ENCODE data around the gene ZNF26.
"Not testable (repeated sequence)": the region's sequence is repeated elsewhere in the genome, so short reads cannot be mapped to it uniquely, and the experiment has no call there.

The ZNF26 gene

DNA sequence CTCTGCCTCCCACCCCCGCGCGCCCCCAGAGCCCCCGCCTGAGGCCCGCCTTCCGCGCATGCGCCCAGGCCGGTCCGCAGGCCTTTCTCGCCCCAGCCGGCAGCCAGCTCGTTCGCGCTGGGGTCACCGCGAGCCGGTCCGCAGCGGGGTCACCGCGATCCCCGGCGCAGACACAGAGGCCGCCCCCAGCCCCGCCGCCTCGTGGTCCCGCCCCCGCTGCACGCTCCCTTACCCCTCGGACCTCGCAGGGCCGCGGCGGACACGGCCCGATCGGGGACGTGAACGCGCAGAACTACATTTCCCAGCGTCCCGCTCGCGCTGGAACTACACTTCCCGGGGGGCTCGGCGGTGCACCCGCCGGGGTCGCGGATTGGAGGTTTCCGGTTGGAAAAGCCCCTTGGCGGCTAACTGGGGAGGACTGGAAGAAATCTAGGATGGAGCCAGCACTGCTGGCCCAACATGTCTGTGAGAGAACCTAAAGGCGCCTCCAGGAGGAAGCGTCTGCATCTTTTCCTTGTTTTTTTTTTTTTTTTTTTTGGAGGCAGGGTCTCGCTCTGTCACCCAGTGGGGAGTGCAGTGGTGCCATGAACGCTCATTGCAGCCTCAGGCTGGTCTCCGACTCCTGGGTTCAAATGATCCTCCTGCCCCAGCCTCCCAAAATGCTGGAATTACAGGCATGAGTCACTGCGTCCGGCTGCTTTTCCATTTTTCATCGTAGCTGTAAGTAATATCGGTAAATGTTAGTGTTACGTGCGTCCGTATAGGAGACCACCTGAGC, 30.0 kb upstream of the ZNF26 start, which contains the start of gene ZNF605:
TSS of gene ZNF605 (minus strand) at position 296 of the 778 bp plus-strand sequence. CDS start 10,671 bp downstream, outside the sequence.
- DNase-seq = peak; percentile 90

DNA sequence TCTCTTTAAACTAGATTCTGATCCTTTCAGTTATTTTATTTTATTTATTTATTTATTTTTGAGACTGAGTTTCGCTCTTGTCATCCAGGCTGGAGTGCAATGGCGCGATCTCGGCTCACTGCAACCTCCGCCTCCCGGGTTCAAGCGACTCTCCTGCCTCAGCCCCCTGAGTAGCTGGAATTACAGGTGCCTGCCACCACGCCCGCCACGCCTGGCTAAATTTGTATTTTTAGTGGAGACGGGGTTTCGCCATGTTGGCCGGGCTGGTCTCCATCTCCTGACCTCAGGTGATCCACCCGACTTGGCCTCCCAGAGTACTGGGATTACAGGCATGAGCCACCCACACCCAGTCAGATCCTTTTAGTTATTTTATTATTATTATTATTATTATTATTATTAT, 24.4 kb upstream of the ZNF26 start:
- DNase-seq = not testable (repeated sequence)

- not testable (repeated sequence) for DNase-seq
These were observed 22.2 kb upstream of the ZNF26 start for GRCh38 chr12:132963947-132964346.

GRCh38 chr12:132965796-132966195, 20.4 kb upstream of the ZNF26 start:
- DNase-seq = no peak

- DNase-seq = no peak
These were observed 19.3 kb upstream of the ZNF26 start for GRCh38 chr12:132966676-132967415.

GRCh38 chr12:132967736-132968135, 18.4 kb upstream of the ZNF26 start:
- no peak for DNase-seq

- no peak for DNase-seq
These were observed 13.8 kb upstream of the ZNF26 start for GRCh38 chr12:132972374-132972773.

DNA sequence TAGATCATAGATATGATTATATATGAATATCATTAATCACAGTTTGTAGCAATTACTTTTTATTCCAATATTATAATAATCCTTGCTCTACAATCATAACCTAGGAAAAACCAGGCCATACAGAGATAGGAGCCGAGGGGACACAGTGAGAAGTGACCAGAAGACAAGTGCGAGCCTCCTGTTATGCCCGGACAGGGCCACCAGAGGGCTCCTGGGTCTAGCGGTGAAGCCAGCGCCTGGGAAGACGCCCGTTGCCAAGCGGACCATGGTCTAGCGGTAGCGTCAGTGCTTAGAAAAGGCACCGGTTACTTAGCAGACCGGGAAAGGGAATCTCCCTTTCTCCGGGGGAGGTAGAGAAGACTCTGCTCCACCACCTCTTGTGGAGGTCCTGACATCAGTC, 9.3 kb upstream of the ZNF26 start:
- DNase-seq = not testable (repeated sequence)

DNA sequence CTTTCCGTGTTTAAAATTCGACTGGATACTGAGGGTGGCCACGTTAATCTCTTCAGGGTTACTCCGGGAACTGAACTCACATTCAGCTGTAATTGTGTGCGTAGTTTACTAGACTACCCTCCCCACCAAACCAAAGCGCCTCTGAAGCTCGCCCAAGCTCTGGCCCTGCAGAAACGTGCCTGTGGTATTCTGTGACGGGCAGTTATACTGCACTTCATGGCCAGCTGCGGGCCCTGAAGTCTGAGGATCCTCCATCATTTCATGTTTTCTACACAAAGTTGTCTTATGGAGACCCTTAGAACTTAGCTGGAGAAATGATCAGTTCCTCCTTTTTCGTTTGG, 688 bp downstream of the ZNF26 start:
- no peak for DNase-seq

DNA sequence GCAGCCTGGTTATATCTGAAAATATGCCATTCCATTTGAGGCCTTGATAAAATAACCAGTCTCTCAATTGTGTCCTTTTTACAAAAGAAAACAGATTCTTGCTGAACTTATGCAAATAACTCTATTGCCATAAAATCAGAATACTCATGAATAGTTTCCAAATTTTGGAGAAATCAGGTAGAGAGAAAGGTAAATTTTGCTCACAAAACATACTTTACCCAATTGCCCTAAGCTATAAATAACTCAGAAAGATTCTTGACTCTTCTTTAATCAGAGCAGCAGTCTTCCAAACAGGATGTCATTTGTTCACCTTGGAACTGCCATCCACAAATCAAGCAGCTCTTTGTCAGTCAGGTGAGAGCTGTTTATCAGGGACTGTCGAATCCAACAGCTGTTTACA, 12.6 kb downstream of the ZNF26 start:
- no peak for DNase-seq

DNA sequence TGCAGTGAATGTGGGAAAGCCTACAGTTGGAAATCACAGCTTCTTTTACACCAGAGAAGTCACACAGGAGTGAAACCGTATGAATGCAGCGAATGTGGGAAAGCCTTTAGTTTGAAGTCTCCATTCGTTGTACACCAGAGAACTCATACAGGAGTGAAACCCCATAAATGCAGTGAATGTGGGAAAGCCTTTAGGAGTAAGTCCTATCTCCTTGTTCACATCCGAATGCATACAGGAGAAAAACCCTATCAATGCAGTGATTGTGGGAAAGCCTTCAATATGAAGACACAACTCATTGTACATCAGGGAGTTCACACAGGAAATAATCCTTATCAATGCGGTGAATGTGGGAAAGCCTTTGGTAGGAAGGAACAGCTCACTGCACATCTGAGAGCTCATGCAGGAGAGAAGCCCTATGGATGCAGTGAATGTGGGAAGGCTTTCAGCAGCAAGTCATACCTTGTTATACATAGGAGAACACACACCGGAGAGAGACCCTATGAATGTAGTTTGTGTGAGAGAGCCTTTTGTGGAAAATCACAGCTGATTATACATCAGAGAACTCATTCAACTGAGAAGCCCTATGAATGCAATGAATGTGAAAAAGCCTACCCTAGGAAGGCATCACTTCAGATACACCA, 24.6 kb downstream of the ZNF26 start:
- no peak for DNase-seq

DNA sequence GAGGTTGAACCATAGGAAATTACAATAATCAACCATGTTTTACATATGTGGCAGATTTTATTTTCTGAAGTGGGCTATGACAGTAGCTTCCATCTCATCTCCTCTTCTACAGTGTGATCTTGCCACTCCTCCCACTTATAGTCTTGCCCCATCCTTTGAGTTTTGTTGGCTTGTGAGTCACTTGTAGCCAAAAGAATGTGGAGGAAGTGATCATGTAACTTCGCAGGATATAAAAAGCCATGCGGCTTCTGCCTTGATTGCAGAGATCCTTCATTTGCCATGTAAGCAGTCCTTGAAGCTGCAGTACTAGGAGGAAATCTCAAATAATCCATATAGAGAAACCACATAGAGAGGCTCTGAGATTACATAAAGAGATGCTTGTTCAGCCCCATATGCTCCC, 37.4 kb downstream of the ZNF26 start:
- no peak for DNase-seq

DNA sequence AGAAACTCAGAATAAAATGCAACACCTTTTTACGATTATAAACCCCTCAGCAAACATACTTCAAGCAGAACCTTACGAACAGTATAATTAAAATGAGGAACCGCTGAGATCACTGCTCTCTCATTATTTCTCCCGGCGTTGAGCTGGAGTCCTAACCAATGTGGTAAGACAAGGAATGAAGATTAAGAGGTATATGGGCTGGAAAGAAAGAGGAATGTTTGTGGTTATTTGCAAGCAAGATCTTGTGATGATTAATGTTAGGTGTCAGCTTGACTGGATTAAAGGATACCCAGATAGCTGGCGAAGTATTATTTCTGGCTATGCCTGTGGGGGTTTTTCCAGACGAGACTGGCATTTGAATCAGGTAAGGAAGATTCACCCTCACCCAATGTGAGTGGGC, 40.8 kb downstream of the ZNF26 start:
- DNase-seq = no peak

DNA sequence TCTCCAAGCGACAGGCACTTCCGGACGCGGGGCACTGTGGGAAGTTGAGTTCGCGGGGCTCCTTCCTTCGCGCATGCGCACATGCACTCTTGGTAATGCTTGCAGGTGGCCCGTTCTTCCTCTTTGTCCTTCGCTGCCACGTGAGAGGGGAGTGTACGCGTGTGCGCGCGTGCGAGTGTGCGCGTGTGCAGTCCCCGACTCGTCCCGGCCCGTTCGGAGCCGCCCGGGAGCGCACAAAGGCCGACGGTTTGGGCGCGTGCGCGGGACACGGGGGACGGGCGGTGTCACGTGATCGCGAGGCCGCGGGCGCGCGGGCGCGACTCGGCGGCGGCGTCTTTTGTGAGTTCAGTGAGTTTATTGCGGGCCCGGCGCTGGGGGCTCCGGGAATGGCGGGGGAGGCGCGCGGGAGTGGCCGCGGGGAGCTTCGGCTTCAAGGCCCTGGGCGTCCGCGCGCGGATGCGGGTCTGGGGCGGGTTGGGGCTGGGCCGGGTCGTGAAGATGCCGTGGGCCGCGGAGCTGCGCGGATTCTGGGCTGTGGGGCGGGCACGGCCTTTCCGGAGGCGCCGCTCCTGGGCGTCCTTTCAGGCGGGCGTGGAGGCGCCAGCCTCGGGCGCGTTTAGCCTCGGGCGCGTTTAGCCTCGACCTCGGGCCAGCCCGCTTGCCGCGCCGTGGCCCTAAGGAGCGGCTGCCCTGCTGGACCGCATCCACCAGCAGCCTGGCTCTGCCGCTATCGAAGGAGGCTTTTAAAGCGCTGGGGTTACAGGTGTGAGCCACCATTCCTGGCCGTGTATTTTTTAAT, 51.2 kb downstream of the ZNF26 start, which contains the start of gene ZNF84:
TSS of gene ZNF84 (plus strand) at position 303 of the 799 bp plus-strand sequence. CDS start 3,959 bp downstream, outside the sequence.
- DNase-seq = peak; percentile 97

DNA sequence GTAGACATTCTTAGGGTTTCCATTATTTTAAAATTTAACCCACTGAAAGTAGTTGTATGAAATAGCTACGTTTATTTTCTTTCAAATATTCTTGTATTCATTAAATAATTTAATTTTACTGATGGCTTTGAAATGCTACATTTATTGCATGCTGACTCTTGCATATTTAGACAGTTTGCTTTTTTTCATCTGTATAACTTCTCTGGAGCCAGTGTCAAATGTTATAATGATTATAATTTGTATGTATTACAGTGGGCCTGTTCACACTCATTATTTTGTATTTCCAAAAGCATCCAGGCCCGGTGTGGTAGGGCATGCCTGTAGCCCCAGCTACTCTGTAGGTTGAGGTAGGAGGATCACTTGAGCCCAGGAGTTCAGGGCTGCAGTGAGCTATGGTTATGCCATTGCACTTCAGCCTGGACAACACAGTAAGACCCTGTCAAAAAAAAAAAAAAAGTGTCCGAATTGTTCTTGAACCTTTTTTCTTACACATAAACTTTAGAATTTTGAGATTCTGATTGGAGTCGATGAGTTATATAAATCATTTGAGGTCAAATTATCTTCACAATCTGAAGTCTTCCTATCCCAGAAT, 52.0 kb downstream of the ZNF26 start:
- DNase-seq = no peak

DNA sequence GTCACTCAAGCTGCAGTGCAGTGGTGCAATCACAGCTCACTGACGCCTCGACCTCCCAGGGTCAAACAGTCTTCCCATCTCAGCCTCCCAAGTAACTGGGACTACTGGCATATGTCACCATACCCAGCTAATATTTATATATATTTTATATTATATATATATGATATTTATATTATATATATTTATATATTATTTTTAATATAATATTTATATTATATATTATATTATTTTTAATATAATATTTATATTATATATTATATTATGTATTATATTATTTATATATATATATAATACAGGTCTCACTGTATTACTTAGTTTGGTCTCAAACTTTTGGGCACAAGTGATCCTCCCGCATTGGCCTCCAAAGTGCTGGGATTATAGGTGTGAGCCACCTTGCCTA, 60.5 kb downstream of the ZNF26 start:
- no peak for DNase-seq

- DNase-seq = no peak
These were observed 71.3 kb downstream of the ZNF26 start for GRCh38 chr12:133057446-133057845.

DNA sequence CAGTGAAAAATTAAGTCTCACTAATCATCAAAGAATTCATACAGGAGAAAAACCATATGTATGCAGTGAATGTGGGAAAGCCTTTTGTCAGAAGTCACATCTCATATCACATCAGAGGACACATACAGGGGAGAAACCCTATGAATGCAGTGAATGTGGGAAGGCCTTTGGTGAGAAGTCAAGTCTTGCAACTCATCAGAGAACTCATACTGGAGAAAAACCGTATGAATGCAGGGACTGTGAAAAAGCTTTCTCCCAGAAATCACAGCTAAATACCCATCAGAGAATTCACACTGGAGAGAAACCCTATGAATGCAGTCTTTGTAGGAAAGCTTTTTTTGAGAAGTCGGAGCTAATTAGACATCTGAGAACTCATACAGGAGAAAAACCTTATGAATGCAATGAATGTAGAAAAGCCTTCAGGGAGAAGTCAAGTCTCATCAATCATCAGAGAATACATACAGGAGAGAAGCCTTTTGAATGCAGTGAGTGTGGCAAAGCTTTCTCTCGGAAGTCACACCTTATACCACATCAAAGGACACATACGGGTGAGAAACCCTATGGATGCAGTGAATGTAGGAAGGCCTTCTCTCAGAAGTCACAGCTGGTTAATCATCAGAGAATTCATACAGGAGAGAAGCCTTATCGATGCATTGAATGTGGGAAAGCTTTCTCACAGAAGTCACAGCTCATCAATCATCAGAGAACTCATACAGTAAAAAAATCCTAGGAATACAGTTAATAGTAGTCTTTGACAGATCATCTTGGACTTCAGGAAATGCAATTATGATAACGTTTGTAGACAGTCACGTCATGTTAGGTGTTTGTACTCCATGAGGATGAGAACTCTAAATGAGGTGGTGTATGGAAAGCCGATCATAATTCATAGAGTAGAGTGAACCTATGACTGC, 72.3 kb downstream of the ZNF26 start:
- DNase-seq = no peak

DNA sequence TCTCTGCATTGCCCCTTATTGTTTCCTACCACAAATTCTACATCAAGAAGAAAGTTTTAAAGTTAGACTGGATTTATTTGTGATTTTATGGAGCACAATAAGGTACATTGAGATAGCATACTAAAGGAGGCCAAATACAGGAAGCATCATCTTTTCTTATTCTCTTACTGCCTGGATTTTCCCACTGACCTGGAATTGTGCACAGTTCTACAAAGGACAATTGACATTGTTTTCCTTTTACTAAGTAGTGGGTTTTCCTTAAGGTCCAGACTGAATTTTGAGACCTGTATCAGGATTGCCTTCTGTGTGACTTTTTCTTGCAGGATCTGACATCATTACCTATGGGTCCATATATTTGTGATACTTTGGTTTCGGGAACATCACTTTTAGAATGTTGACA, 75.8 kb downstream of the ZNF26 start:
- no peak for DNase-seq

GRCh38 chr12:133063556-133063955, 77.4 kb downstream of the ZNF26 start:
- no peak for DNase-seq

DNA sequence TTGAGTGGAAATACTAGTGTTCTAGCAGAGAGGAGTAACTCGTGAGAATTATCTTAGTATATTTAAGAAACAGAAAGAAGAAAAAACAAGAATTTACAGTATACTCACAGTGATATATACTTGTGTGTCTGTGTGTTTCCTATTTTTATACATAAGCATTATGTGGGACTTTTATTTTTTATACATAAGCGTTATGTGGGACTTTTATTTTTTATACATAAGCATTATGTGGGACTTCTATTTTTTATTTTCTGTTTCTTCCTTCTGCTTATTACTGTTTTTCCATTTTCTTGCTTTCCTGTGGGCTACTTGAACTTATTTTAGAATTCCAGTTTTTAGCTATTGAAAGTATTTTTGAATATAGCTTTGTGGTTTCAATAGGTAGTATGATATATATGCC, 87.7 kb downstream of the ZNF26 start:
- no peak for DNase-seq

Measured in CD4-positive, alpha-beta T cell treated with Interleukin-21 for 1 hour (primary cell).